Astrocyte (in vitro differentiated cells and primary cell): ENCODE data around the gene ZNF136. TPM values are rescaled to one million over a fixed set of nuclear protein-coding genes. Genes with fewer than 3 reads are reported as not detected.

ENCODE experiments used
- DNase-seq: peaks from one replicate; pipeline ENCODE4 v3.0.0-alpha.2; 2010; ENCODE audit warnings: low read depth
- FAIRE-seq: peaks from 2 replicates; lab custom pipeline; 2011; peaks lifted over from hg19 to GRCh38; lab: Jason Lieb, UNC
- H2AFZ ChIP-seq: 2 replicates; pipeline ENCODE4 v1.6.0; 2012; ENCODE audit warnings: low read depth, low read length, inconsistent platforms
- H3K27ac ChIP-seq: 2 replicates; pipeline ENCODE4 v1.5.1; 2011; ENCODE audit warnings: low read depth, low read length, inconsistent platforms
- H3K27me3 ChIP-seq: 2 replicates; pipeline ENCODE4 v1.6.0; 2011; ENCODE audit warnings: low read length, inconsistent platforms; ENCODE audit not compliant: insufficient read depth
- H3K36me3 ChIP-seq: 2 replicates; pipeline ENCODE4 v1.5.1; 2011; ENCODE audit warnings: low read length, inconsistent platforms; ENCODE audit not compliant: insufficient read depth
- H3K4me1 ChIP-seq: 2 replicates; pipeline ENCODE4 v1.5.1; 2011; ENCODE audit warnings: low read length, inconsistent platforms; ENCODE audit not compliant: insufficient read depth
- H3K4me2 ChIP-seq: 2 replicates; pipeline ENCODE4 v1.6.0; 2012; ENCODE audit warnings: low read length, inconsistent platforms
- H3K4me3 ChIP-seq: 2 replicates; pipeline ENCODE4 v1.5.1; 2011; ENCODE audit warnings: low read depth, mild to moderate bottlenecking, low read length, inconsistent platforms; ENCODE audit not compliant: insufficient read depth
- H3K79me2 ChIP-seq: 2 replicates; pipeline ENCODE4 v1.6.0; 2012; ENCODE audit warnings: mild to moderate bottlenecking, low read length, inconsistent platforms; ENCODE audit not compliant: insufficient read depth
- H3K9ac ChIP-seq: 2 replicates; pipeline ENCODE4 v1.6.0; 2012; ENCODE audit warnings: mild to moderate bottlenecking, low read length, inconsistent platforms
- H3K9me3 ChIP-seq: 2 replicates; pipeline ENCODE4 v1.5.1; 2012; ENCODE audit warnings: low read depth, mild to moderate bottlenecking, low read length, inconsistent platforms; ENCODE audit not compliant: insufficient read depth
- H4K20me1 ChIP-seq: 2 replicates; pipeline ENCODE4 v1.6.0; 2012; ENCODE audit warnings: low read length, inconsistent platforms; ENCODE audit not compliant: insufficient read depth
- H3K27ac Mint-ChIP-seq: one replicate; pipeline ENCODE4 v1.8.0; 2021; ENCODE audit warnings: mild to moderate bottlenecking, mixed read lengths; ENCODE audit not compliant: unreplicated experiment
- H3K27me3 Mint-ChIP-seq: one replicate; pipeline ENCODE4 v1.8.0; 2021; ENCODE audit warnings: low read depth, mixed read lengths; ENCODE audit not compliant: unreplicated experiment
- H3K36me3 Mint-ChIP-seq: one replicate; pipeline ENCODE4 v1.8.0; 2021; ENCODE audit warnings: low read depth, mixed read lengths; ENCODE audit not compliant: unreplicated experiment
- H3K4me1 Mint-ChIP-seq: one replicate; pipeline ENCODE4 v1.8.0; 2021; ENCODE audit warnings: low read depth, mixed read lengths; ENCODE audit not compliant: unreplicated experiment
- H3K4me3 Mint-ChIP-seq: one replicate; pipeline ENCODE4 v1.8.0; 2021; ENCODE audit warnings: mild to moderate bottlenecking, moderate library complexity, mixed read lengths; ENCODE audit not compliant: unreplicated experiment
- H3K9me3 Mint-ChIP-seq: one replicate; pipeline ENCODE4 v1.8.0; 2021; ENCODE audit warnings: mild to moderate bottlenecking, mixed read lengths; ENCODE audit not compliant: unreplicated experiment
- EZH2 ChIP-seq: IDR thresholded peaks from 2 replicates; pipeline ENCODE4 v1.6.1; 2012; ENCODE audit warnings: mild to moderate bottlenecking, low read length, inconsistent platforms; ENCODE audit not compliant: insufficient read depth
- total RNA-seq: library from RNA; stranded (reverse); gene quantifications from 2 replicates; pipeline ENCODE4 v1.2.1, GENCODE V29; 2021
- TF ChIP-seq, protein P1 (sequence below): IDR thresholded peaks from 2 replicates; pipeline ENCODE4 v1.5.1; 2011; ENCODE audit warnings: low read depth, mild to moderate bottlenecking, inconsistent platforms, low read length, moderate library complexity; ENCODE audit not compliant: insufficient read depth

Gene ZNF136
- total RNA-seq, 1 donor from 2014 or later, result 11.1 TPM

DNA sequence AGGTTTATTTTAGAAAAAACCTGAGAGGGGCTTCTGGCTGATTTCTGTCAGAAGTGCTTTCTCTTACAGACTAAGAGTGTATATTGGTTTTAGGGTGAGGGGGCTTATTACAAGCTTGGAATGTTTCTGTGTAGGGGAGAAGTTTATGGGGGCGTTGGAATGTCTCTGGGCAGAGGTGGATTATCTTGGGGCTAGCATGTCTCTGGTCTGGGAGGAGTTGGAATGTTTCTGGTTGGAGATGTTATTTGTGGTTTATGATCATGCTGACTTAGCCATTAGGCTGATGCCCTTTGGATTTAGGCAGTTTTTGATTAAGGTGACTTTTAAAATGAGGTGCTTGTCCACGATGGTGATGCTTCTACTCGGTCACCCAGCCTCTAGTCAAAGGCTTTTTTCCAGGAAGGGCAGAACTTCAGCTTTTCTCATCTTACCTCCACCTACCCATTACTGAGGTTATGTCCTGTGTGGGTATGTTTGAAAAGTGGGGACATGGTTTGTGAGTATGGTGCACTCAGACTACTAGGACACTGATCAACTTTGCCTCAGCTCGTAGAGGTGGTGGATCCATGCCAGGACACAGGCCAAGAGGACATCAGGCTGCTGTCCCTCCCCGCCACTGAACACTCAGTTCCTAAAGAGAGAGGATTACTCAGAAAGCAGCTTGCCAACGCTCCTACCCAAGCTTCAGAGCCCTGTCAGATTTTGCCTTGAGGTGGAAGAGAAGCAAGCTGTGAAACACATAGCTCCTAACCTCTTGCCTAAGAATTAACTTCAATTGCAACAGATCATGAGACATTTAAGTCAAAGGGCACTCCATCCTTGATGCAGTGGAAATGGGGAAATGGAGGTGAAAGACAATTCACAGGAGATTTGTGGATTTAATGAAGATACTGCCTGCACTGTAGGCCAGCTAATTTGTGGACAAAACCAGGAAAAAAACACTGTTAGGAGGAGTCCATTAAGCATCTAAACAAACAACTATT is 68.1 kb downstream of the ZNF136 start:
- H3K27ac Mint-ChIP-seq, result peak overlapping the region; percentile 75
- no peaks in the 10 kb centered on the region for H3K27me3 Mint-ChIP-seq
- Histone ChIP-seq H3K79me2 (no peaks in the 10 kb centered on the region), H3K27ac (no peak overlapping the region), H3K4me3 (no peak overlapping the region), H3K9me3 (peaks cover 13% of the 10 kb centered on the region), H3K27me3 (no peaks in the 10 kb centered on the region), H2AFZ (no peak overlapping the region), H3K36me3 (no peaks in the 10 kb centered on the region), H3K9ac (no peak overlapping the region), H3K4me2 (no peak overlapping the region), H3K4me1 (no peaks in the 10 kb centered on the region), H4K20me1 (no peaks in the 10 kb centered on the region)
- TF ChIP-seq, protein P1, sequence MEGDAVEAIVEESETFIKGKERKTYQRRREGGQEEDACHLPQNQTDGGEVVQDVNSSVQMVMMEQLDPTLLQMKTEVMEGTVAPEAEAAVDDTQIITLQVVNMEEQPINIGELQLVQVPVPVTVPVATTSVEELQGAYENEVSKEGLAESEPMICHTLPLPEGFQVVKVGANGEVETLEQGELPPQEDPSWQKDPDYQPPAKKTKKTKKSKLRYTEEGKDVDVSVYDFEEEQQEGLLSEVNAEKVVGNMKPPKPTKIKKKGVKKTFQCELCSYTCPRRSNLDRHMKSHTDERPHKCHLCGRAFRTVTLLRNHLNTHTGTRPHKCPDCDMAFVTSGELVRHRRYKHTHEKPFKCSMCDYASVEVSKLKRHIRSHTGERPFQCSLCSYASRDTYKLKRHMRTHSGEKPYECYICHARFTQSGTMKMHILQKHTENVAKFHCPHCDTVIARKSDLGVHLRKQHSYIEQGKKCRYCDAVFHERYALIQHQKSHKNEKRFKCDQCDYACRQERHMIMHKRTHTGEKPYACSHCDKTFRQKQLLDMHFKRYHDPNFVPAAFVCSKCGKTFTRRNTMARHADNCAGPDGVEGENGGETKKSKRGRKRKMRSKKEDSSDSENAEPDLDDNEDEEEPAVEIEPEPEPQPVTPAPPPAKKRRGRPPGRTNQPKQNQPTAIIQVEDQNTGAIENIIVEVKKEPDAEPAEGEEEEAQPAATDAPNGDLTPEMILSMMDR, result no peak
- no peak for TF ChIP-seq EZH2
- no peak overlapping the region for H3K4me3 Mint-ChIP-seq
- FAIRE-seq (no peak), DNase-seq (no peak)
- peaks cover 3% of the 10 kb centered on the region for H3K4me1 Mint-ChIP-seq
- peaks cover 54% of the 10 kb centered on the region for H3K36me3 Mint-ChIP-seq
- H3K9me3 Mint-ChIP-seq, result peaks cover 63% of the 10 kb centered on the region

DNA sequence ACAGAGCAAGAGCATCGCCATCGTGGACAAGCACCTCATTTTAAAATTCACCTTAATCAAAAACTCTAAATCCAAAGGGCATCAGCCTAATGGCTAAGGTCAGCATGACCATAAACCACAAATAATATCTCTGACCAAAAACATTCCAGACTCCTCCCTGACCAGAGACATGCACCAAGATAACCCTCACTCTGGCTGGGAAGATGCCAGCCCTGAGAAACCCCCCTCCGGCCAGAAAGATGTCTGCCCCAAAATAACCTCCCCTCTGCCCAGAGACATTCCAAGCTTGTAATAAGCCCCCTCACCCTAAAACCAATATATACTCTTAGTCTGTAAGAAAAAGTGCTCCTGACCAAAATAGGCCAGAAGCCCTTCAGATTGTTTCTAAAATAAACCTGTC is 70.1 kb downstream of the ZNF136 start:
- Mint-ChIP-seq H3K4me3 (no peak overlapping the region), H3K36me3 (peaks cover 65% of the 10 kb centered on the region), H3K4me1 (peaks cover 3% of the 10 kb centered on the region), H3K27ac (no peak overlapping the region), H3K9me3 (peaks cover 62% of the 10 kb centered on the region), H3K27me3 (no peaks in the 10 kb centered on the region)
- H3K9me3 ChIP-seq, result peaks cover 15% of the 10 kb centered on the region
- H3K4me2 ChIP-seq, result no peak overlapping the region
- no peaks in the 10 kb centered on the region for H3K27me3 ChIP-seq
- H2AFZ ChIP-seq, result no peak overlapping the region
- DNase-seq (no peak), FAIRE-seq (no peak)
- H3K4me1 ChIP-seq, result no peaks in the 10 kb centered on the region
- H3K79me2 ChIP-seq, result no peaks in the 10 kb centered on the region
- H3K9ac ChIP-seq, result no peak overlapping the region
- H3K4me3 ChIP-seq, result no peak overlapping the region
- no peaks in the 10 kb centered on the region for H3K36me3 ChIP-seq
- TF ChIP-seq EZH2, result no peak
- TF ChIP-seq, protein P1, result no peak
- no peak overlapping the region for H3K27ac ChIP-seq
- no peaks in the 10 kb centered on the region for H4K20me1 ChIP-seq
